Right lobe of liver (tissue), 6 donors: ENCODE results near the gene ARHGAP15. TPM values are rescaled to one million over a fixed set of nuclear protein-coding genes. Genes with fewer than 3 reads are reported as not detected.

ENCODE experiments used
- ATAC-seq, 4 donors: fragments of 200-7000 bp; cut with Tn5 transposase; one replicate each; pipeline ENCODE4 v1.9.1; 2020; ENCODE audit warnings: mild to moderate bottlenecking in 4 of 4, moderate library complexity in 4 of 4
- DNase-seq, 3 donors: peaks; one replicate each; pipeline ENCODE4 v3.0.0-alpha.2; 2020
- H3K27ac ChIP-seq, 3 donors: fragments of 200-600 bp; one replicate each; pipeline ENCODE4 v1.8.0; 2022
- H3K27me3 ChIP-seq, 2 donors: fragments of 200-600 bp; one replicate each; pipeline ENCODE4 v1.8.0; 2022
- H3K36me3 ChIP-seq, 4 donors: fragments of 200-600 bp; sonication (generic) in 1 of 4; one replicate each; pipeline versions ENCODE4 v1.5.1 to v1.8.0; 2017 to 2022; ENCODE audit warnings: control low read depth in 1 of 4
- H3K4me1 ChIP-seq, 4 donors: fragments of 200-600 bp; sonication (generic) in 1 of 4; one replicate each; pipeline versions ENCODE4 v1.5.1 to v1.8.0; 2017 to 2022; ENCODE audit warnings: control low read depth in 1 of 4
- H3K4me3 ChIP-seq, 3 donors: fragments of 200-600 bp; one replicate each; pipeline ENCODE4 v1.8.0; 2022
- H3K9me3 ChIP-seq, 4 donors: fragments of 200-600 bp; sonication (generic) in 1 of 4; one replicate each; pipeline versions ENCODE4 v1.5.1 to v1.8.0; 2017 to 2022; ENCODE audit warnings: control low read depth in 1 of 4
- CTCF ChIP-seq, 4 donors: fragments of 200-600 bp in 3 of 4; fragments of 450-650 bp in 1 of 4; IDR thresholded peaks; one replicate each; pipeline versions ENCODE4 v1.5.1 to v1.8.0; 2016 to 2022; ENCODE audit warnings: antibody characterized with exemption in 4 of 4, mild to moderate bottlenecking in 2 of 4
- POLR2A ChIP-seq: fragments of 450-650 bp; IDR thresholded peaks from one replicate; pipeline ENCODE4 v1.6.1; 2017; ENCODE audit warnings: antibody characterized with exemption, mild to moderate bottlenecking
- whole genome bisulfite sequencing: methylation state at CpG from one replicate; pipeline ENCODE4 v1.1.6; 2018; ENCODE audit warnings: low coverage, low lambda C conversion rate; ENCODE audit not compliant: insufficient coverage; ENCODE audit errors: missing lambda C conversion rate; 5-methylcytosine and 5-hydroxymethylcytosine counted together
- intact Hi-C, 2 donors: fragments of 100-400 bp; cut with DNase I; formaldehyde crosslinking; loops; one replicate each; pipeline versions ENCODE4 v1.11.2 to v1.14.1; 2022
- small RNA-seq, 2 experiments: library from RNA; depleted of rRNA; stranded (forward); fragments of <200 nt; gene quantifications; one replicate each; pipeline ENCODE3, GENCODE V24; 2016
- total RNA-seq, 6 experiments: library from RNA; depleted of rRNA in 2 of 6; stranded (reverse); fragments of >200 nt in 2 of 6; fragmentation: NEBNext Ultra II Directional in 3 of 6; extraction: Animal tissue kit (Norgen Biotek cat#: 25700) in 3 of 6; gene quantifications; one replicate each; pipeline versions ENCODE4 v1.1.0 to v1.2.4, GENCODE V29; 2016 to 2023
- donor health status: DM: no; HTN: yes; CAD: no.
- donor health status: DM: no; HTN: no; CAD: no.
- donor health status: DM: no; HTN: no; CAD: no.
- donor health status: DM: no; HTN: yes; CAD: no.
- donor health status: DM: no; HTN: yes; CAD: no.

The ARHGAP15 gene
- total RNA-seq, 6 experiments from 2014 or later, result 3.3 to 8.2 (median 6.6) TPM

- 80% methylated on average over 1 of the region's 1 CpG for WGBS
Observed at GRCh38 chr2:143808166-143808565, 678.9 kb downstream of the ARHGAP15 start.

DNA sequence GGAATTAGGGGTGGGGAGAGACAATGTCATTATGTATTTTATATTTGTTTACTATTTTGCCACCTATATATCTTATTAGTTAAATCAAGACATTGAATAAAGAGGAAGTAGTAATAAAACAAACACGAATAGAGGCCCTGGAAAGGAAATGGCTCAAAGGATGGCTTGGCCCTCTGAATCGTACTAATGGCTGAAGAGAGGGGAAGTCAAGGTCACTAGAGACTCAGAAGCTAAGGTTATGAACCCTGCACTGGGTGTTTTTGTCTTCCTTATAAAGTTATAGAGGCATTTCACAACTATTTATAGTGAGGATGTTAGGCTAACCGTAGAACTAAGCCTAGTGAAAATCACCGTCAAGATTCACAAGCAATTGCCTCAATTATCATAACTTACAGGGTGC lies 685.9 kb downstream of the ARHGAP15 start:
- DNase-seq (no peak), ATAC-seq (peak in 2 of 4 donors; percentile 36 to 47)
- Histone ChIP-seq H3K4me1 (no peaks in the 10 kb centered on the region), H3K9me3 (no peaks in the 10 kb centered on the region), H3K27me3 (no peaks in the 10 kb centered on the region), H3K27ac (no peak overlapping the region), H3K4me3 (no peak overlapping the region), H3K36me3 (no peaks in the 10 kb centered on the region)
- WGBS, result 26% methylated on average over 4 of the region's 4 CpGs
- TF ChIP-seq POLR2A (no peak), CTCF (IDR thresholded peaks at IDR 0.05) (no peak)
- intact Hi-C loops, result no loop called here

More at GRCh38 chr2:143808166-143808565, 678.9 kb downstream of the ARHGAP15 start:
- H3K9me3 ChIP-seq, result no peaks in the 10 kb centered on the region
- no peaks in the 10 kb centered on the region for H3K4me1 ChIP-seq
- ATAC-seq (no peak), DNase-seq (no peak)
- TF ChIP-seq CTCF (IDR thresholded peaks at IDR 0.05), result no peak
- no peak for TF ChIP-seq POLR2A
- no peak overlapping the region for H3K4me3 ChIP-seq
- H3K27ac ChIP-seq, result no peak overlapping the region
- H3K27me3 ChIP-seq, result no peaks in the 10 kb centered on the region
- intact Hi-C loops, result no loop called here
- no peaks in the 10 kb centered on the region for H3K36me3 ChIP-seq

DNA sequence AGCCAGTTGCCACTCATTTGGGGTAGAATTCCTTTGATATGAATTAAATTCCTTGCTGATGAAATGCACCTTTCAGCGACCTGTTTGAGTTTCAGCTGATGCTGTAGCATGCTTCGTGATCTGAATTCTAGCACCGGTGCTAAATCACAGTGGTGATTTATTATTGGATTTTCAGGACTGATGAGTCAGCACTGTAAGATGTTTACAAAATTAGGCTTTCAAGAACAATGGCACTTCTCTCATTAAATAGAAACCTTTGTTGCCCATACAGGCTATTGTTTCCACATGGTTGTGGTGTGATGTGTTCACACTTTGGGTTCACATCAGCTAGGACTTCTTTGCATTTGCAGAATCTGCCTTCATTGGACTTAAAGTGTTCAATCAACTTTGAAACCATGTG lies 687.7 kb downstream of the ARHGAP15 start:
- Histone ChIP-seq H3K36me3 (no peaks in the 10 kb centered on the region), H3K27me3 (no peaks in the 10 kb centered on the region), H3K27ac (no peak overlapping the region), H3K9me3 (no peaks in the 10 kb centered on the region), H3K4me3 (no peak overlapping the region), H3K4me1 (no peaks in the 10 kb centered on the region)
- DNase-seq (no peak), ATAC-seq (no peak)
- no peak for TF ChIP-seq POLR2A
- TF ChIP-seq CTCF (IDR thresholded peaks at IDR 0.05), result no peak
- intact Hi-C loops, result no loop called here
- WGBS, result 46% methylated on average over 3 of the region's 3 CpGs

Small RNAs within 50 kb of the gene (small RNA-seq; reads per million reads assigned to genes)
- gene MTND4LP12, result 0 reads per million in 2 experiments
